Activated T-cell treated with anti-CD3 and anti-CD28 coated beads, Interleukin-2, amount 50 U/mL, for 72 hours (primary cell): ENCODE measurements around the gene SPO11. TPM values are rescaled to one million over a fixed set of nuclear protein-coding genes. Genes with fewer than 3 reads are reported as not detected.

Experiments used
- ATAC-seq, 2 donors: fragments of 150-1000 bp; cut with Tn5 transposase; replicated peaks in 1 of 2; 2 replicates each; pipeline ENCODE4 v1.10.0; 2021; ENCODE audit warnings: moderate library complexity in 2 of 2, mild to moderate bottlenecking in 1 of 2
- DNase-seq, 2 donors: peaks; one replicate each; pipeline ENCODE4 v3.0.0; 2021 to 2022; ENCODE audit warnings: mixed read lengths in 1 of 2
- H3K27ac Mint-ChIP-seq: one replicate; pipeline ENCODE4 v1.8.0; 2022; ENCODE audit warnings: mild to moderate bottlenecking, moderate library complexity, mixed read lengths
- H3K27me3 Mint-ChIP-seq: one replicate; pipeline ENCODE4 v1.8.0; 2022; ENCODE audit warnings: low read depth, mixed read lengths
- H3K36me3 Mint-ChIP-seq, 2 donors: one replicate each; pipeline ENCODE4 v1.8.0; 2022; ENCODE audit warnings: mixed read lengths in 2 of 2, mild to moderate bottlenecking in 1 of 2; ENCODE audit not compliant: insufficient read depth in 2 of 2
- H3K4me1 Mint-ChIP-seq: one replicate; pipeline ENCODE4 v1.8.0; 2022; ENCODE audit warnings: low read depth, mixed read lengths
- H3K4me3 Mint-ChIP-seq, 2 donors: one replicate each; pipeline ENCODE4 v1.8.0; 2022; ENCODE audit warnings: mild to moderate bottlenecking in 2 of 2, mixed read lengths in 2 of 2, moderate library complexity in 2 of 2
- H3K9me3 Mint-ChIP-seq, 2 donors: one replicate each; pipeline ENCODE4 v1.8.0; 2022; ENCODE audit warnings: mixed read lengths in 2 of 2
- total RNA-seq, 2 donors: library from RNA; stranded (reverse); gene quantifications; one replicate each; pipeline ENCODE4 v1.2.3, GENCODE V29; 2022

SPO11 gene
- total RNA-seq, 2 donors from 2014 or later: not detected

DNA sequence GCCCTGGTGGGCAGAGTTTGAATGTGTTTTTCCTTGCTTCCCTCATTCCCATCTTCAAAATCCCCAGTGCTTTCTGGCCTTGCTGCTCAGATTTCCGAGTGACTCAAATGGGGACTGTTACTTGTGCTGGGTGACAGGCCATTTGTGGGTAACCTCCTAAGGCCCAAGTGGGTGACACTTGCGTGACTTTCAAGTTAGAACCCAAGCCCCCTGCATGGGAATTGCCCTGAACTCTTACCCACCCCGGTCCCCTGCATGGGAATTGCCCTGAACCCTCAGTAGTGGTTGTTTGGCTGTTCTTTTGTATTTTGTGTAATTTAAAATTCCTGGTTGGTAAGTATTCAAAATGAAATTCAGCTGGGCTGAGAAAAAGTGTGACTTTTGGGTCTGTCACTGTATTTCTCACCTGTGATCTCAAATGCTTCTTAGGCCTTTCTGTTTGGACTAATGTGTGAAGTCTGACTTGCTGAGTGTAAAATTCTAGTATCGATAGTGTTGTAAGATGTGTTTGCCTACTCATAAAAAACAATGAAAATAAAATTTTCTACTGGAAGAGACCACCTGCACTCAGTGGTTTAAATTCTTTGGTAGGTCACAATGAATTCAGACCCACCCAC lies 49.2 kb downstream of the SPO11 start:
- Mint-ChIP-seq H3K9me3 (no peaks in the 10 kb centered on the region), H3K27ac (peak overlapping the region; percentile 93), H3K4me1 (peaks cover 44% of the 10 kb centered on the region), H3K27me3 (no peaks in the 10 kb centered on the region), H3K36me3 (peaks cover 4 to 15% of the 10 kb centered on the region in 2 donors), H3K4me3 (peak overlapping the region in 1 of 2 donors; percentile 54)
- peak; percentile 38 to 71 for ATAC-seq
- no peak for DNase-seq

DNA sequence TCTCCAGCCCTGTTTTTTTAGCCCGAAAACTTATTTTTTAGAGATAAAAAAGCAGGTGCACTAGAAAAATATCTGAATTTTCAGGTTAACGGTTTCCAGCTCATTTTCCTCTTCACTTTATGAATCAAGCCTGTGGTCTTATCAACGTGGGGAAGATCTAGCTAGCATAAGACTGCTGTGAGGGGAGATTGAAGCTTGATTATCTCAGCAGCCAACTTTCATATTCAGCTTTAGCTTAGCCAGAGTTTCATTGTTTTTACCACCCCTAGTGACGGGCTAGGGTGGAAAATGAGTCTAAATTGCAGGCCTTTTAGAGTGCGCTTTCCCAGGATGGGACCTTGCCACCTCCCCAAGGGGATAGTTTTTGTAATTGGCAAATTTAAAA lies 49.7 kb downstream of the SPO11 start:
- ATAC-seq (peak; percentile 62 to 67), DNase-seq (no peak)
- H3K36me3 Mint-ChIP-seq: peaks cover 4 to 14% of the 10 kb centered on the region in 2 donors
- peak overlapping the region; percentile 93 for H3K27ac Mint-ChIP-seq
- no peaks in the 10 kb centered on the region for H3K9me3 Mint-ChIP-seq
- no peaks in the 10 kb centered on the region for H3K27me3 Mint-ChIP-seq
- H3K4me3 Mint-ChIP-seq: peak overlapping the region in 1 of 2 donors; percentile 54
- peaks cover 41% of the 10 kb centered on the region for H3K4me1 Mint-ChIP-seq

DNA sequence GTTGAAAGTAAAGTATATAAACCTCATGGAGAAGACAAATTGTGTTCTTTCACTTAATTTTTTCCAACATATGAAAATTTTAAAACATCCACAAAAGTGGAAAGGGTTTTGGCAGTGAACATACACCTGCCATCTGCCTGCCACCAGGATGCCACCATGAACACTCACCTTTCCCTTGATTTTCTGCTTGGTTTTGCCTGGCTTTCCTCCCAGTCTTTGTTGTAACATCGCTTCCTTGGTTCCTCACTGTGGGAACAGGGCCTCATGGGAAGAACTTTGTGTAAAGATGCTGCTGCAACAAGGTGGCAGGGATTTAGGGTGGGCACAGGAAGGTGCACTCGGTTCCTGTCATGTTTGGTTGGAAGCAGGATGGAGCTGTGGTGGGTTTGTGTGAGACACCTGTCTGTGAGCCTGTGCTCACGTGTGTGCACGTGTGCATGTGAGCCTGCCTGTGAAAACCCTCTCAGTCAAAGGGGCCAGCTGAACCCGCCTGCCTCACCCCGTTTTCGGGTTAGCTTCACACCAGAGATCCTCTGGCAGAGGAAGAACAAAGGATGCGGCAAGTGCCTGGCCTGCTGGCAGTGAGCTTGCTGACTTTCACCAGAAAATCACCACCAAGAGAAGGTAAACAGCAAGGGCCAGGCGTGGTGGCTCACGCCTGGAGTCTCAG lies 50.6 kb downstream of the SPO11 start:
- H3K4me3 Mint-ChIP-seq: no peak overlapping the region
- peaks cover 4 to 14% of the 10 kb centered on the region in 2 donors for H3K36me3 Mint-ChIP-seq
- no peaks in the 10 kb centered on the region for H3K9me3 Mint-ChIP-seq
- peak overlapping the region; percentile 93 for H3K27ac Mint-ChIP-seq
- no peak for DNase-seq
- peaks cover 33% of the 10 kb centered on the region for H3K4me1 Mint-ChIP-seq
- ATAC-seq: no peak
- no peaks in the 10 kb centered on the region for H3K27me3 Mint-ChIP-seq

DNA sequence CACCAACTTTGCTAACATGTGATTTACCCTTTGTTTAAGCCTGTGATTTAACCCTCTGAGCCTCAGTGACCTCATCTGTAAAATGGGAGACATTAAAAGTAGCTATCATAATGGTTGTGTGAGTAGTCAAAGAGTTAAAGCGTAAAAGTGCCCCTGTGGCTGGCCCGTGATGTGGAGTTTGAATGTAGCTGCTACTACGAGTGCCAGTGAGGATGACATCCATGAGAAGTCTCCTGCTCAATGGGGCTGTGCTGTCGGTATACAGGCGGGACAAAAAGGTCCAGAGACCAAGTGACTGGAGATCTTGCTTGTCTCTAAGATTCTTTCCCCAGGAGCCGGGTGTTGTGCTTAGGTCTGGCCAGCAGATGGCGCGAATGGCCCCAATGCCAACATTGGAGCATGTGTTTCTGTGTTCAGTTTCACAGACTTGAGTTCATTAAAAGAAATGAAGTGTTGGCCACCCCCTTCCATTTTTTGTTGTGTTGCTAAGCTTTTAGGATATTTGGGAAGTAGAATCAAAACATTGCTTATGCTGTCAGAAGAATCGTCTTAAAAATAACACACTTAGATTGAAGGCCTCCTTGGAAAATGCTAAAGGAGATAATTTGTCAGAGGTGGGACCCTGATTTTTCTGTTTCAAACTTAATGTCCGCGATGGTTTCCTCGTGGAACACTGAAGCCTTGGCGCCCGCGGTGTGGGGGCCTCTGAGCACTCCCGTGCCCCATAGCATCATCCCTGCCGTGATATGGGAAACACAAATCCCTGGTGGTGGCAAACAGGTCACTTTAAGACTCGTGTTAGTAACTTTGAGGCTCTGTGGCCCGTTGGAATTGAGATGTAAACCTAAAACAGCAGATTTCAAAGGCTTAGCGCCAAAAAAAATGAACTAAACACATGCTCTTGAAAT lies 52.2 kb downstream of the SPO11 start:
- H3K4me3 Mint-ChIP-seq: no peak overlapping the region
- DNase-seq (peak; percentile 79 to 82), ATAC-seq (peak; percentile 46 to 52)
- H3K27me3 Mint-ChIP-seq: no peaks in the 10 kb centered on the region
- no peaks in the 10 kb centered on the region for H3K9me3 Mint-ChIP-seq
- H3K36me3 Mint-ChIP-seq: peaks cover 4 to 12% of the 10 kb centered on the region in 2 donors
- no peak overlapping the region for H3K27ac Mint-ChIP-seq
- peaks cover 33% of the 10 kb centered on the region for H3K4me1 Mint-ChIP-seq

DNA sequence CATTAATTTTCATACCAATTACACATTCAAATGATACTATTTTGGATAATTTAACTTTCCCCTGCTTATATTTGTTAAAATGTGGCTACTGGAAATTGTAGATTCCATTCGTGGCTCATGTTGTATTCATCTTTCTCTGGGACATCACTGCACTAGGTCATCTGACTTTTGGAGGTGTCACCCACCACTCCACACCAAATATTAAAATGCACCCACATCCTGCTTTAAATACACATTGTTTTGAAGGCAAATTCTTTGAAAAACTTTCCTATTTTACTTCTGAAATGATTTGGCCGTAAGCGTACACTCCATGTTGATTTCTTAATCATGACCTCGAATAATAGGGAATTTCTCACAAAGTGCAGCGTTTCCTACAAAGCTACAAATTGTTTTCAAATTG lies 52.9 kb downstream of the SPO11 start:
- H3K27ac Mint-ChIP-seq: no peak overlapping the region
- no peak overlapping the region for H3K4me3 Mint-ChIP-seq
- H3K36me3 Mint-ChIP-seq: peaks cover under 1 to 7% of the 10 kb centered on the region in 2 donors
- H3K4me1 Mint-ChIP-seq: peaks cover 33% of the 10 kb centered on the region
- ATAC-seq (no peak), DNase-seq (no peak)
- H3K27me3 Mint-ChIP-seq: no peaks in the 10 kb centered on the region
- no peaks in the 10 kb centered on the region for H3K9me3 Mint-ChIP-seq

DNA sequence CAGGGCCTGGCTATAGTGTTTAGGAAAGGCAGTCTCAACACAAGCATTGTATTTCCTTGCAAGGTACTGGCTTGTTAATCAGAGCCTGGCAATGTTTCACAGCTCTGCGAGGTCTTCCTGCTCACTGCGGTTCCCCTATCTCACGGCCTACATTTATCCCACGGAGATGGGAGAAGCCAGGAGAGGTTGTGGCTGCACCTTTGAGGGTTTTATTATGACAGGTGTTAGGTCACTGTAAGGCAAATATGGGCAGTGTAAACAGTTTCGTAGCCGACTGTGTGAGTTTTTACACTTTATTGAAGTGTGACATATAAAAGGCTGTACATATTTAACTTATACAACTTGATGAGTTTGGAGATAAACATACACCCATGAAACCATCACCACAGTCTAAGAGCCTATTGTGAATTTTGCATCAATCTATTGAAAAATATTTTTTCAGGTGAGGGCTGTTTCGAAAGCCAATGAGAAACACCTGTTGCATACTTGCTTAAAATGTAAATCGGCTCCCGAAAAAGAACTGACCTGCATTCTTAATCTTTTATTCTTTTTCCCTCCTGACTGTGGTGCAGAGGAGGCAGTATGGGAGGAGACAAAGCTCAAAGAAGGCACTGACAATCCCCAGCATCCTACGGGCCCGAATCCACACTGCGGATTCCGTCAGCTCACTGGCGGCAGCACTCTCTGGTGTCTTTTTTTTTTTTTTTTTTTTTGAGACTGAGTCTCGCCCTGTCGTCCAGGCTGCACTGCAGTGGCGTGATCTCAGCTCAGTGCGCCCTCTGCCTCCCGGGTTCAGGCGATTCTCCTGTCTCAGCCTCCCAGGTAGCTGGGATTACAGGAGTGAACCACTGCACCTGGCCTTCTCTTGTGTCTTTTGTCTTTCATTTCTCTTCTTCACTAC lies 54.1 kb downstream of the SPO11 start:
- Mint-ChIP-seq H3K4me1 (peaks cover 24% of the 10 kb centered on the region), H3K27me3 (no peaks in the 10 kb centered on the region), H3K36me3 (peaks cover 0 to 4% of the 10 kb centered on the region in 2 donors), H3K27ac (no peak overlapping the region), H3K4me3 (no peak overlapping the region), H3K9me3 (no peaks in the 10 kb centered on the region)
- ATAC-seq: no peak
- no peak for DNase-seq

DNA sequence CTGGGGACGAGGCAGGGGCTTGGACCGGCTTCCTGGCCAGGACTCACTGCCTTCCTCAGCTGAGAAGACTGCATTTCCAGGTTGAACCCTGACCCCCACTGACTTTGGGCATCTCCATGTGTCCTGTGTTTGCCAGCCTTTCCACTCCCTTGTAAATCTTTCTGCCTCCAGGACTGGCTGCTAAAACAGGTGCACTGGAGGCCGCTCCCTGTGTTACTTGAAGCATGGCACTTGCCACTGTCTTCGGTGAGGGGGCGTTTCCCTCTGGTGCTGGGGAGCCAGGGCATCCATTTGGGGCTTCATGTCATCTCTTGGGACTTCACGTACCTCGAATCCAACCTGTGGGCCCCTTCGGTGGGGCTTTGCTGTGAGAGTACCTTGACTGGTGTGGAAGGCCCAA lies 54.9 kb downstream of the SPO11 start:
- Mint-ChIP-seq H3K36me3 (peaks cover 0 to 1% of the 10 kb centered on the region in 2 donors), H3K27ac (peak overlapping the region; percentile 38), H3K4me3 (no peak overlapping the region), H3K9me3 (no peaks in the 10 kb centered on the region), H3K27me3 (no peaks in the 10 kb centered on the region), H3K4me1 (peaks cover 18% of the 10 kb centered on the region)
- DNase-seq (no peak), ATAC-seq (no peak)

DNA sequence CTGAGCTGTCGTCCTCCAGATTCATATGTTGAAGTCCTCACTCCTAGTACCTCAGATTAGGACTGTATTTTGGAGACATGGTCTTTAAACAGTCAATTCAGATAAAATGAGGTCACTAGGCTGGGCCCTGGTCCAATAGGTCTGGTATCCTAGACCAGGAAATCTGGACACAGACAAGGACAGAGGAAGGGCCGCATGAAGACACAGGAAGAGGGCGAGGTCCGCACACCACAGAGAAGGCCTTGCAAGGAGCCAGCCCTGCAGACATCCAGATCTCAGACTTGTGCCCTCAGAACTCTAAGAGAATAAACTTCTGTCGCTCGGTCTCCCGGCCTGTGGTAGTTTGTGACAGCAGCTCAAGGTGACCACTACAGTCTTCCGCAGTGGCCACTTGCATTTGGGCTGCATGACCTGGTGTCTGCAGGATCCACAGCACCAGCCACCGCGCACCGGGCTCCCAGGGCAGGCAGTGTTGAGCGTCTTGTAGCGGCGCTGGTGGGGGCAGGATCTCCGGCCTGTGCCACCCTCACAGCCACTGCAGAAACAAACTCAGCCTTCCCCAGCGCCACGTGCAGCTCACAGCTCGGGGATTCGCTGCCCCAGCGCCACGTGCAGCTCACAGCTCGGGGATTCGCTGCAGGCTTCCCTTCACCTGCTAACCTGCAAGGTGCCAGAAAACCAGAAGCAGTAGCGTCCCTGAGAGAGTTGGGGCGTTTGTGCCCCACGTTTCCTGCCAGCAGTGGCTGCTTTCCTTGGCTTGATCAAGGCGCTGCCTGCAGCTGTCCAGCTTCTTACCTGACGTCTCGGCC lies 55.6 kb downstream of the SPO11 start:
- ATAC-seq (no peak), DNase-seq (no peak)
- no peak overlapping the region for H3K4me3 Mint-ChIP-seq
- H3K9me3 Mint-ChIP-seq: no peaks in the 10 kb centered on the region
- peaks cover 0 to 1% of the 10 kb centered on the region in 2 donors for H3K36me3 Mint-ChIP-seq
- no peaks in the 10 kb centered on the region for H3K27me3 Mint-ChIP-seq
- peaks cover 18% of the 10 kb centered on the region for H3K4me1 Mint-ChIP-seq
- H3K27ac Mint-ChIP-seq: peak overlapping the region; percentile 38

DNA sequence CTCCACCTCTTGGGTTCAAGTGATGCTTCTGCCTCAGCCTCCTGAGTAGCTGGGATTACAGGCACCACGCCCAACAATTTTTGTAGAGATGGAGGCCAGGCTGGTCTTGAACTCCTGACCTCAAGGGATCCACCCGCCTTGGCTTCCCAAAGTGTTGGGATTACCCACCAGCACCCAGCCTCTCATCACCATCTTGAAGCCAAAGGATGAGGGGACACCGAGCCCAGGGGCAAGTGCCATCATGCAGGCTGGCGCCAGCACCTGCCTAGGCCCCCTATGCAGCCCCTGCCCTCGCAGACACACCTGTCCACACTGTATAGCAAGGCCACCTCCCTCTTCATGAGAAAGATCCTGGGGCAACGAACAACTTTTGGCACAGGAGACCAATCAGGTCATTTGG lies 56.3 kb downstream of the SPO11 start:
- H3K27ac Mint-ChIP-seq: no peak overlapping the region
- ATAC-seq: no peak
- no peaks in the 10 kb centered on the region for H3K36me3 Mint-ChIP-seq
- H3K4me3 Mint-ChIP-seq: no peak overlapping the region
- H3K9me3 Mint-ChIP-seq: no peaks in the 10 kb centered on the region
- H3K4me1 Mint-ChIP-seq: peaks cover 23% of the 10 kb centered on the region
- DNase-seq: no peak
- no peaks in the 10 kb centered on the region for H3K27me3 Mint-ChIP-seq

DNA sequence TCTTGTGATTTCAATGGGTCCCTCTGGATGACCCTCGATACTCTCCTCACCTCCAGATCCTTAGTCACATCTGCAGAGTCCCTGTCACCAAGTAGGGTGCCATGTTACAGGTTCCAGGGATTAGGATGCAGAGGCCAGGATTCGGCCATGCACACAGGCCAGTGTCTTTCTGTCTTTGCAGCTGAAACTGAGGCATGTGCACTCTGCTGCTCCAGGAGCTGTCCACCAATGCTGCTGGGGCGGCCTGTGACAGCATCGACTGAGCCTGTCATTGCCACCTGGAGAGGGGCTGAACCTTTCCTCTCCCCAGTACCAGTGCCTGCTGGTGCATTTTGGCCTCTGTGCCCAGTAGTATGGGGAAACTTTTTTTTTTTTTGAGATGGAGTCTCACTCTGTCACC lies 57.2 kb downstream of the SPO11 start:
- Mint-ChIP-seq H3K27me3 (no peaks in the 10 kb centered on the region), H3K9me3 (no peaks in the 10 kb centered on the region), H3K36me3 (no peaks in the 10 kb centered on the region), H3K4me1 (peaks cover 22% of the 10 kb centered on the region), H3K27ac (no peak overlapping the region), H3K4me3 (no peak overlapping the region)
- DNase-seq (no peak), ATAC-seq (no peak)

DNA sequence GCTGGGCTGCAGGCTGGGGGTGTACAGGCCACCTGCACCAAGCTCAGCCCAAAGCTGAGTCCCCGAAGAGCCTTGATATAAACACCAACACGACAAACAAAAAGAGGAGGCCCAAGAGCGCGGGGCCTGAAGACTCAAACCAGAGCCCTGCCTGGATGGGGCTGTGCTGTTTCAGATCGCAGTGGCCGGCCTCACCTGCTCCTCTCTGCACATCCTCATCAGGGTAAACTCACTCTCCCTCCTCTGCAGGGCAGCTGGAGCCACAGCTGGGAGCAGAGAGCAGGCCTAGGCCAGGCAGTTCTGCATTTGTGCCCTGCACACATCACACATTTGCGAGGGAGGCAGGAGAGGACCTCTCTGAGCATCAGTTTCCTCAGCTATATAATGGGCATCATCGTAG lies 57.9 kb downstream of the SPO11 start:
- no peak for ATAC-seq

DNA sequence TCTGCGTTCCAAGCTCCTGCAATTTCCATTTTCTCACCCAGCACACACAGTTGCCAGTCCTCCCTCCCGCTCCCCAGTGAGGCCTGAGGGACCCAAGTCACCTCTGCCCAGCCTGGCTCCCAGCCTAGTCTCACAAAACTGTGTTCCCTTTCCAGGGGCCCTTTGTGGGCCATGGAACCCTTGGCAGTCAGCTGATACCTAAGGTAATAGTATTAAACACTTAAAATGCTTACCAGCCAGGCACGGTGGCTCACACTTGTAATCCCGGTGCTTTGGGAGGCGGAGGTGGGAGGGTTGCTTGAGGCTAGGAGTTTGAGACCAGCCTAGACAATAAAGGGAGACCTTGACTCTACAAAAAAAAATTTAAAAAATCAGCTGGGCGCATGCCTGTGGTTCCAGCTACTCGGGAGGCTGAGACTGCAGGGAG lies 58.4 kb downstream of the SPO11 start:
- peaks cover 2% of the 10 kb centered on the region in 2 donors for H3K36me3 Mint-ChIP-seq
- H3K4me3 Mint-ChIP-seq: no peak overlapping the region
- no peaks in the 10 kb centered on the region for H3K9me3 Mint-ChIP-seq
- peaks cover 16% of the 10 kb centered on the region for H3K4me1 Mint-ChIP-seq
- H3K27ac Mint-ChIP-seq: no peak overlapping the region
- H3K27me3 Mint-ChIP-seq: no peaks in the 10 kb centered on the region
- ATAC-seq (no peak), DNase-seq (peak in 1 of 2 donors; percentile 0)

More for the DNA sequence above, 57.9 kb downstream of the SPO11 start:
- H3K27me3 Mint-ChIP-seq: no peaks in the 10 kb centered on the region
- DNase-seq: peak in 1 of 2 donors; percentile 1
- H3K4me1 Mint-ChIP-seq: peaks cover 15% of the 10 kb centered on the region
- H3K9me3 Mint-ChIP-seq: no peaks in the 10 kb centered on the region
- no peak overlapping the region for H3K4me3 Mint-ChIP-seq
- peaks cover 2% of the 10 kb centered on the region in 2 donors for H3K36me3 Mint-ChIP-seq
- no peak overlapping the region for H3K27ac Mint-ChIP-seq
